ENCODE measurements around the gene SND1.
"Not testable (repeated sequence)": the region's sequence is repeated elsewhere in the genome, so short reads cannot be mapped to it uniquely, and the experiment has no call there.

The SND1 gene

GRCh38 chr7:127959770-127960169 is 307.8 kb downstream of the SND1 start:
- no peak for DNase-seq (ENCODE audit: low read depth in 2 of 2)

- no peak for DNase-seq (ENCODE audit: low read depth in 2 of 2)
These were observed 309.9 kb downstream of the SND1 start for GRCh38 chr7:127961786-127962453.

- DNase-seq (ENCODE audit: low read depth in 2 of 2): no peak
These were observed 310.8 kb downstream of the SND1 start for GRCh38 chr7:127962589-127963361.

- DNase-seq (ENCODE audit: low read depth in 2 of 2): not testable (repeated sequence)
These were observed 311.9 kb downstream of the SND1 start for GRCh38 chr7:127963850-127964249.

- DNase-seq (ENCODE audit: low read depth in 2 of 2): no peak
These were observed 315.3 kb downstream of the SND1 start for GRCh38 chr7:127967281-127967680.

- no peak for DNase-seq (ENCODE audit: low read depth in 2 of 2)
These were observed 316.6 kb downstream of the SND1 start for GRCh38 chr7:127968547-127968946.

GRCh38 chr7:127973832-127974231 is 321.8 kb downstream of the SND1 start:
- no peak for DNase-seq (ENCODE audit: low read depth in 2 of 2)

GRCh38 chr7:127974446-127975035 is 322.5 kb downstream of the SND1 start:
- DNase-seq (ENCODE audit: low read depth in 2 of 2): no peak

- DNase-seq (ENCODE audit: low read depth in 2 of 2): no peak
These were observed 324.2 kb downstream of the SND1 start for GRCh38 chr7:127976056-127976737.

- no peak for DNase-seq (ENCODE audit: low read depth in 2 of 2)
These were observed 324.7 kb downstream of the SND1 start for GRCh38 chr7:127976738-127977120.

- no peak for DNase-seq (ENCODE audit: low read depth in 2 of 2)
These were observed 326.4 kb downstream of the SND1 start for GRCh38 chr7:127978421-127978820.

GRCh38 chr7:127979113-127979727 is 327.2 kb downstream of the SND1 start:
- no peak for DNase-seq (ENCODE audit: low read depth in 2 of 2)

- no peak for DNase-seq (ENCODE audit: low read depth in 2 of 2)
These were observed 327.7 kb downstream of the SND1 start for GRCh38 chr7:127979728-127980126.

- DNase-seq (ENCODE audit: low read depth in 2 of 2): no peak
These were observed 328.9 kb downstream of the SND1 start for GRCh38 chr7:127980901-127981300.

GRCh38 chr7:127981965-127982364 is 330.0 kb downstream of the SND1 start:
- no peak for DNase-seq (ENCODE audit: low read depth in 2 of 2)

GRCh38 chr7:127983804-127984332 is 331.9 kb downstream of the SND1 start:
- DNase-seq (ENCODE audit: low read depth in 2 of 2): no peak

- no peak for DNase-seq (ENCODE audit: low read depth in 2 of 2)
These were observed 334.9 kb downstream of the SND1 start for GRCh38 chr7:127986581-127987521.

- DNase-seq (ENCODE audit: low read depth in 2 of 2): no peak
These were observed 336.8 kb downstream of the SND1 start for GRCh38 chr7:127988751-127989150.

- no peak for DNase-seq (ENCODE audit: low read depth in 2 of 2)
These were observed 341.3 kb downstream of the SND1 start for GRCh38 chr7:127993317-127993716.

- no peak for DNase-seq (ENCODE audit: low read depth in 2 of 2)
These were observed 342.0 kb downstream of the SND1 start for GRCh38 chr7:127993987-127994386.
